Parathyroid adenoma (tissue), 2 donors: ENCODE data around the gene KCNQ1.

Source experiments
- H2AFZ ChIP-seq: fragments of 300-600 bp; sonication (generic); one replicate; pipeline ENCODE4 v1.7.0; 2017; ENCODE audit warnings: antibody characterized with exemption, mild to moderate bottlenecking
- H3K27ac ChIP-seq: fragments of 300-600 bp; sonication (generic); one replicate; pipeline ENCODE4 v1.7.0; 2017
- H3K27me3 ChIP-seq: fragments of 300-600 bp; sonication (generic); one replicate; pipeline ENCODE4 v1.7.0; 2017; ENCODE audit warnings: low read length; ENCODE audit not compliant: control insufficient read depth, insufficient read depth
- H3K36me3 ChIP-seq: fragments of 300-600 bp; sonication (generic); one replicate; pipeline ENCODE4 v1.7.0; 2017; ENCODE audit warnings: low read length; ENCODE audit not compliant: control insufficient read depth, insufficient read depth
- H3K4me1 ChIP-seq: fragments of 300-600 bp; sonication (generic); one replicate; pipeline ENCODE4 v1.7.0; 2017; ENCODE audit warnings: control low read depth
- H3K4me2 ChIP-seq: fragments of 300-600 bp; sonication (generic); one replicate; pipeline ENCODE4 v1.7.0; 2017; ENCODE audit warnings: low read length
- H3K4me3 ChIP-seq: fragments of 300-600 bp; sonication (generic); one replicate; pipeline ENCODE4 v1.7.0; 2017; ENCODE audit warnings: low read depth, low read length
- H3K79me2 ChIP-seq: fragments of 300-600 bp; sonication (generic); one replicate; pipeline ENCODE4 v1.7.0; 2017; ENCODE audit warnings: control low read depth
- H3K9ac ChIP-seq: fragments of 300-600 bp; sonication (generic); one replicate; pipeline ENCODE4 v1.7.0; 2017; ENCODE audit warnings: mild to moderate bottlenecking
- H3K9me3 ChIP-seq: fragments of 300-600 bp; sonication (generic); one replicate; pipeline ENCODE4 v1.7.0; 2017; ENCODE audit warnings: low read length; ENCODE audit not compliant: control insufficient read depth
- TF ChIP-seq, protein P1 (sequence below): fragments of 300-600 bp; sonication (generic); IDR thresholded peaks from one replicate; pipeline ENCODE4 v1.7.0; 2017; ENCODE audit warnings: antibody characterized with exemption, mild to moderate bottlenecking
- donor health status: primary hyperparathyroidism.

The KCNQ1 gene

GRCh38 chr11:2581151-2581930 lies 136.5 kb downstream of the KCNQ1 start:
- Histone ChIP-seq H3K27me3 (no peaks in the 10 kb centered on the region), H3K9me3 (no peaks in the 10 kb centered on the region), H3K9ac (no peak overlapping the region), H3K36me3 (no peaks in the 10 kb centered on the region), H3K4me2 (no peak overlapping the region), H3K27ac (no peak overlapping the region), H3K79me2 (no peaks in the 10 kb centered on the region), H2AFZ (no peak overlapping the region), H3K4me1 (no peaks in the 10 kb centered on the region), H3K4me3 (no peak overlapping the region)
- TF ChIP-seq, protein P1, sequence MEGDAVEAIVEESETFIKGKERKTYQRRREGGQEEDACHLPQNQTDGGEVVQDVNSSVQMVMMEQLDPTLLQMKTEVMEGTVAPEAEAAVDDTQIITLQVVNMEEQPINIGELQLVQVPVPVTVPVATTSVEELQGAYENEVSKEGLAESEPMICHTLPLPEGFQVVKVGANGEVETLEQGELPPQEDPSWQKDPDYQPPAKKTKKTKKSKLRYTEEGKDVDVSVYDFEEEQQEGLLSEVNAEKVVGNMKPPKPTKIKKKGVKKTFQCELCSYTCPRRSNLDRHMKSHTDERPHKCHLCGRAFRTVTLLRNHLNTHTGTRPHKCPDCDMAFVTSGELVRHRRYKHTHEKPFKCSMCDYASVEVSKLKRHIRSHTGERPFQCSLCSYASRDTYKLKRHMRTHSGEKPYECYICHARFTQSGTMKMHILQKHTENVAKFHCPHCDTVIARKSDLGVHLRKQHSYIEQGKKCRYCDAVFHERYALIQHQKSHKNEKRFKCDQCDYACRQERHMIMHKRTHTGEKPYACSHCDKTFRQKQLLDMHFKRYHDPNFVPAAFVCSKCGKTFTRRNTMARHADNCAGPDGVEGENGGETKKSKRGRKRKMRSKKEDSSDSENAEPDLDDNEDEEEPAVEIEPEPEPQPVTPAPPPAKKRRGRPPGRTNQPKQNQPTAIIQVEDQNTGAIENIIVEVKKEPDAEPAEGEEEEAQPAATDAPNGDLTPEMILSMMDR = no peak

DNA sequence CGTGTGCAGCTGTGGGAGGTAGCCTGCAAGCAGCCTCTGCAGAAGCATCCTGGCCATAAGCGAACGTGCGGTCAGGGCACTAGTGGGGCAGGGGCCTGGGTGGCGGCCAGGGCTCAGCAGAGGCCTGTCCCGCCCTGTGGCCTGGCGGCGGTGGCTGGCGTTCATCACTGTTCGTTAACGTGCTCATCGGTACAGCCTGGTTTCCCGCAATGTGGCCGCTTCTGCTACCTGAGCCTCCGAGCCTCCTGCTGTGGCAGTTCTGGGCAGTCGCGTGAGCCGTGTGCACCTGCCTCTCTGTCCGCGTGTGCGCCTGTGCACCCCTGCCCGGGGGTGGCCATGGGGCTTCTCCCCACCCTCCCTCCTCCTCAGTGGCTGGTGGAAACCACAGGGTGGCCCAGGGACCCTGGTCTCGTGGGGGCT lies 137.1 kb downstream of the KCNQ1 start:
- no peak overlapping the region for H3K4me3 ChIP-seq
- TF ChIP-seq, protein P1 = no peak
- H3K27me3 ChIP-seq = no peaks in the 10 kb centered on the region
- H2AFZ ChIP-seq = no peak overlapping the region
- H3K9ac ChIP-seq = no peak overlapping the region
- H3K4me2 ChIP-seq = no peak overlapping the region
- no peaks in the 10 kb centered on the region for H3K9me3 ChIP-seq
- no peaks in the 10 kb centered on the region for H3K79me2 ChIP-seq
- H3K36me3 ChIP-seq = no peaks in the 10 kb centered on the region
- H3K4me1 ChIP-seq = no peaks in the 10 kb centered on the region
- H3K27ac ChIP-seq = no peak overlapping the region

DNA sequence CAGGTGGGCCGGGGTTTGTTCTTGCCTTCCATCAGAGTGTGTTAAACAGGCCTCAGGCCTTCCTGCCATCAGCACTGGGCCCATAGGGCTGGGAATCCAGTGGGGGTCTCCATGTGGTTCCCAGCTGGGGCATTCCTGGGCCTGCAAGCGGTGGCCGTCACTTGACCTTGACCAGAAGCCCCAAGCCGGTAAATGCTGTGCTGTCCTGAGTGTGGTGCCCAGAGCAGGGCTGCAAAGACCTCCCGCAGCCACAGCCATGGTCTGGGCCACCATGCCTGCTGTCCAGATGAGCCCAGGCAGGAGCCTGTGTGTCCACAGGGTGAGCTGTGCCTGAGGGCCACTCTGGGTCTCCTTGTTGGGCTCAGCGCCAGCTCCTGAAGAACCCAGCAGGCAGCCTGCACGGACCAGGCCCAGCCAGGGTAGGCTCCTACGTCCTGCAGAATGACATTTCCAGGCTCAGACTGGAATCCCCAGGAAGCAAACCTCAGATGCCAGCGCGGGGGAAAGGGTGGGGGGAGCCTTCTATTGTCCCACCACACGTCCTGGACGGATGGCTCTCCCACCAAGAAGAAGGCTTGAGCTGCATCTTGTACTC lies 137.6 kb downstream of the KCNQ1 start:
- Histone ChIP-seq H3K9ac (no peak overlapping the region), H2AFZ (no peak overlapping the region), H3K4me2 (no peak overlapping the region), H3K4me1 (no peaks in the 10 kb centered on the region), H3K27ac (no peak overlapping the region), H3K79me2 (no peaks in the 10 kb centered on the region), H3K4me3 (no peak overlapping the region), H3K36me3 (no peaks in the 10 kb centered on the region), H3K27me3 (no peaks in the 10 kb centered on the region), H3K9me3 (no peaks in the 10 kb centered on the region)
- TF ChIP-seq, protein P1 = no peak

- no peaks in the 10 kb centered on the region for H3K4me1 ChIP-seq
- no peaks in the 10 kb centered on the region for H3K79me2 ChIP-seq
- no peak overlapping the region for H3K4me2 ChIP-seq
- no peaks in the 10 kb centered on the region for H3K9me3 ChIP-seq
- H3K4me3 ChIP-seq = no peak overlapping the region
- H3K36me3 ChIP-seq = no peaks in the 10 kb centered on the region
- no peaks in the 10 kb centered on the region for H3K27me3 ChIP-seq
- TF ChIP-seq, protein P1 = no peak
- H3K9ac ChIP-seq = no peak overlapping the region
- H2AFZ ChIP-seq = no peak overlapping the region
- H3K27ac ChIP-seq = no peak overlapping the region
Observed at GRCh38 chr11:2582946-2583604, 138.3 kb downstream of the KCNQ1 start.
